SIG-M5 treated with dmso at 0.1 percent for 504 hours (cell line): ENCODE data around the gene UPK1B.
"Not testable (repeated sequence)": the region's sequence is repeated elsewhere in the genome, so short reads cannot be mapped to it uniquely, and the experiment has no call there.

Source experiments
- DNase-seq: peaks from one replicate; lab custom pipeline; 2025; ENCODE audit not compliant: unreplicated experiment; lab: John Stamatoyannopoulos, UW

The UPK1B gene

GRCh38 chr3:119173325-119173724 lies at the start of gene UPK1B:
Gene UPK1B, plus strand, starts transcription at chr3:119173598. Its CDS starts 13,144 bp downstream, at chr3:119186742.
- DNase-seq = no peak

GRCh38 chr3:119125342-119125741 lies 48.1 kb upstream of the UPK1B start:
- no peak for DNase-seq

- DNase-seq = no peak
Observed at GRCh38 chr3:119125742-119126504, 47.5 kb upstream of the UPK1B start.

- not testable (repeated sequence) for DNase-seq
Observed at GRCh38 chr3:119130291-119130690, 43.1 kb upstream of the UPK1B start.

- not testable (repeated sequence) for DNase-seq
Observed at GRCh38 chr3:119132291-119132690, 41.1 kb upstream of the UPK1B start.

GRCh38 chr3:119139360-119139759 lies 34.0 kb upstream of the UPK1B start:
- not testable (repeated sequence) for DNase-seq

GRCh38 chr3:119140466-119140865 lies 32.9 kb upstream of the UPK1B start:
- DNase-seq = no peak

GRCh38 chr3:119145128-119145499 lies 28.3 kb upstream of the UPK1B start:
- DNase-seq = no peak

- peak; percentile 36 for DNase-seq
Observed at GRCh38 chr3:119145500-119146167, 27.8 kb upstream of the UPK1B start, which contains the start of gene TEX55. Gene TEX55, plus strand, starts transcription at chr3:119146165. Its CDS starts 25 bp downstream, at chr3:119146190.

GRCh38 chr3:119146578-119147375 lies 26.6 kb upstream of the UPK1B start:
- DNase-seq = no peak

- no peak for DNase-seq
Observed at GRCh38 chr3:119147494-119147893, 25.9 kb upstream of the UPK1B start.

GRCh38 chr3:119148493-119149180 lies 24.8 kb upstream of the UPK1B start:
- DNase-seq = no peak

GRCh38 chr3:119149484-119149883 lies 23.9 kb upstream of the UPK1B start:
- no peak for DNase-seq

GRCh38 chr3:119156868-119157267 lies 16.5 kb upstream of the UPK1B start:
- DNase-seq = no peak

GRCh38 chr3:119157971-119158370 lies 15.4 kb upstream of the UPK1B start:
- DNase-seq = no peak

- peak; percentile 45 for DNase-seq
Observed at GRCh38 chr3:119160361-119160760, 13.0 kb upstream of the UPK1B start.

- DNase-seq = no peak
Observed at GRCh38 chr3:119160815-119161214, 12.6 kb upstream of the UPK1B start.

GRCh38 chr3:119161240-119161639 lies 12.2 kb upstream of the UPK1B start:
- no peak for DNase-seq

GRCh38 chr3:119164745-119165144 lies 8.7 kb upstream of the UPK1B start:
- DNase-seq = not testable (repeated sequence)

GRCh38 chr3:119170821-119171220 lies 2.6 kb upstream of the UPK1B start:
- no peak for DNase-seq
